A673 (cell line): ENCODE measurements around the gene ADPRH. TPM values are rescaled to one million over a fixed set of nuclear protein-coding genes. Genes with fewer than 3 reads are reported as not detected.

Experiments used
- BruUV-seq: library from RNA; stranded (reverse); fragments of 400-500 nt; replicated peaks from 2 replicates; lab custom pipeline; 2021; lab: Mats Ljungman, UMichigan
- CTCF ChIA-PET: fragments of 300-600 bp; sonication (Branson Sonifier 250); formaldehyde crosslinking; loops from one replicate; lab custom pipeline; 2022; ENCODE audit warnings: antibody characterized with exemption; lab: Charles Lee
- POLR2A ChIA-PET: fragments of 300-600 bp; sonication (Branson Sonifier 250); formaldehyde crosslinking; loops from one replicate; lab custom pipeline; 2022; ENCODE audit warnings: antibody characterized with exemption; ENCODE audit not compliant: low non-redundant PET; lab: Charles Lee
- DNase-seq: peaks from one replicate; pipeline ENCODE4 v3.0.0-alpha.2; 2015; ENCODE audit warnings: low spot score
- H3K27ac ChIP-seq: fragments of 200-600 bp; sonication (generic); 2 replicates; pipeline ENCODE4 v1.5.1; 2016; ENCODE audit warnings: mixed run types, low read depth, mild to moderate bottlenecking, mixed read lengths, antibody characterized with exemption, low read length; ENCODE audit not compliant: poor library complexity, severe bottlenecking
- H3K27me3 ChIP-seq: fragments of 200-600 bp; sonication (generic); replicated peaks from 2 replicates; pipeline ENCODE4 v1.6.1; 2017; ENCODE audit warnings: mixed run types, low read depth, mild to moderate bottlenecking, mixed read lengths, antibody characterized with exemption, low read length; ENCODE audit not compliant: insufficient read depth, poor library complexity
- H3K36me3 ChIP-seq: fragments of 200-600 bp; sonication (generic); 2 replicates; pipeline ENCODE4 v1.6.1; 2016; ENCODE audit warnings: mixed run types, mild to moderate bottlenecking, mixed read lengths, antibody characterized with exemption, low read length; ENCODE audit not compliant: insufficient read depth, poor library complexity, severe bottlenecking
- H3K4me1 ChIP-seq: fragments of 200-600 bp; sonication (generic); 2 replicates; pipeline ENCODE4 v1.6.1; 2017; ENCODE audit warnings: mixed run types, mild to moderate bottlenecking, mixed read lengths, antibody characterized with exemption, low read length; ENCODE audit not compliant: insufficient read depth, poor library complexity, severe bottlenecking
- H3K4me3 ChIP-seq: fragments of 200-600 bp; sonication (generic); 2 replicates; pipeline ENCODE4 v1.5.1; 2016; ENCODE audit warnings: low read depth, mixed run types, mild to moderate bottlenecking, mixed read lengths, low read length; ENCODE audit not compliant: poor library complexity, severe bottlenecking
- H3K9me3 ChIP-seq: fragments of 200-600 bp; sonication (generic); 2 replicates; pipeline ENCODE4 v1.6.1; 2016; ENCODE audit warnings: mixed run types, low read depth, mild to moderate bottlenecking, mixed read lengths, antibody characterized with exemption, low read length; ENCODE audit not compliant: poor library complexity, severe bottlenecking
- EZH2 ChIP-seq: fragments of 200-600 bp; sonication (generic); IDR thresholded peaks from 2 replicates; pipeline ENCODE4 v1.6.1; 2017; ENCODE audit warnings: borderline replicate concordance, low read depth, mild to moderate bottlenecking, mixed read lengths, antibody characterized with exemption, low read length; ENCODE audit not compliant: poor library complexity, severe bottlenecking
- intact Hi-C: fragments of 100-400 bp; cut with micrococcal nuclease; formaldehyde crosslinking; loops from one replicate; pipeline ENCODE4 v1.10.0; 2022; ENCODE audit not compliant: unreplicated experiment
- total RNA-seq: library from RNA; stranded (reverse); gene quantifications from 2 replicates; pipeline ENCODE4 v1.2.3, GENCODE V29; 2021
- TF ChIP-seq, protein P1 (sequence below): fragments of 300-800, 200-600 bp; sonication (generic); conservative IDR thresholded peaks from 2 replicates; pipeline ENCODE4 v1.5.1; 2017; ENCODE audit warnings: low read depth, mild to moderate bottlenecking, antibody characterized with exemption, low read length, moderate library complexity, mixed read lengths

The ADPRH gene
- total RNA-seq, 1 experiment from 2014 or later: 0.37 TPM

DNA sequence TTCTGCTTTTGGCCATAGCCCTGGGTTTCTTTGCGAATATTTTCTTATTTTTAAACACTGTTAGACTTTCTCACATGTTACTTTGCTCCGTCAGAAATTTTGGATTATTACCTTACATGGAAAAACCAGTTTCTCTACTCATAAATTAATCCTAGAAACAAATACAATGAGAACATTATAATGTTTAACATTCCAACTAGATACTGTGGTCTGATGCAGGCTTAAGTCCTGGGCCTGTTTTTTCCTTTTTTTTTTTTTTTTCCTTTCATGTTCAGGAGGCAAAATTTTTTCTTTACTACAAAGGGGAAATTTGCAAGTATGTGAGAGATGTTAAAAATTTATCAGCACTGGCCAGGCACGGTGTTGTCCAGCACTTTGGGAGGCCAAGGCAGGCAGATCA lies 52.2 kb downstream of the ADPRH start:
- CTCF ChIA-PET: no interaction called here
- BruUV-seq: no TSS peak
- Histone ChIP-seq H3K4me1 (no peaks in the 10 kb centered on the region), H3K36me3 (no peaks in the 10 kb centered on the region), H3K27ac (no peak overlapping the region), H3K4me3 (no peak overlapping the region), H3K27me3 (no peaks in the 10 kb centered on the region), H3K9me3 (no peaks in the 10 kb centered on the region)
- POLR2A ChIA-PET: no interaction called here
- DNase-seq: no peak
- intact Hi-C loops: no loop called here
- TF ChIP-seq, protein P1, sequence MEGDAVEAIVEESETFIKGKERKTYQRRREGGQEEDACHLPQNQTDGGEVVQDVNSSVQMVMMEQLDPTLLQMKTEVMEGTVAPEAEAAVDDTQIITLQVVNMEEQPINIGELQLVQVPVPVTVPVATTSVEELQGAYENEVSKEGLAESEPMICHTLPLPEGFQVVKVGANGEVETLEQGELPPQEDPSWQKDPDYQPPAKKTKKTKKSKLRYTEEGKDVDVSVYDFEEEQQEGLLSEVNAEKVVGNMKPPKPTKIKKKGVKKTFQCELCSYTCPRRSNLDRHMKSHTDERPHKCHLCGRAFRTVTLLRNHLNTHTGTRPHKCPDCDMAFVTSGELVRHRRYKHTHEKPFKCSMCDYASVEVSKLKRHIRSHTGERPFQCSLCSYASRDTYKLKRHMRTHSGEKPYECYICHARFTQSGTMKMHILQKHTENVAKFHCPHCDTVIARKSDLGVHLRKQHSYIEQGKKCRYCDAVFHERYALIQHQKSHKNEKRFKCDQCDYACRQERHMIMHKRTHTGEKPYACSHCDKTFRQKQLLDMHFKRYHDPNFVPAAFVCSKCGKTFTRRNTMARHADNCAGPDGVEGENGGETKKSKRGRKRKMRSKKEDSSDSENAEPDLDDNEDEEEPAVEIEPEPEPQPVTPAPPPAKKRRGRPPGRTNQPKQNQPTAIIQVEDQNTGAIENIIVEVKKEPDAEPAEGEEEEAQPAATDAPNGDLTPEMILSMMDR: no peak
- TF ChIP-seq EZH2: no peak

DNA sequence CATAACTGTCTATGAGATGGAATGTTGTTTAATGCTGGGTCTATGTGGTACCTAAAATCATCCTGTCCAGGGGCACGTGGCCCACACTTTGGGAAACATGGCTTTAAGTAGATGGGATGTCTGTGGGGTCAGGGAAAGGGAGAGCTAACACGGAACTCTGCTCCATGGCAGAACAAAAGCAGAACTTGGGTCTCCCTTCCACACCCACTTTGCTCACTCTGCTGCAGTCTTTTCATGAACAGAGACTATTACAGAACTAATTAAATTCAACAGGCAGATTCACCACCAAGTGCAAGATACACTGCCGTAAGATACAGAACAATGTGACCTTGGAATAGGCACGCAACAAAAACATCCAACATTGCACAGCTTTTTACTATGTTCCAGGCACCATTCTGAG lies 52.9 kb downstream of the ADPRH start:
- no peak for TF ChIP-seq EZH2
- TF ChIP-seq, protein P1: no peak
- Histone ChIP-seq H3K9me3 (no peaks in the 10 kb centered on the region), H3K4me1 (no peaks in the 10 kb centered on the region), H3K4me3 (no peak overlapping the region), H3K27me3 (no peaks in the 10 kb centered on the region), H3K27ac (no peak overlapping the region), H3K36me3 (no peaks in the 10 kb centered on the region)
- POLR2A ChIA-PET: no interaction called here
- BruUV-seq: no TSS peak
- no peak for DNase-seq
- intact Hi-C loops: no loop called here
- CTCF ChIA-PET: no interaction called here

- no peaks in the 10 kb centered on the region for H3K4me1 ChIP-seq
- DNase-seq: no peak
- no peaks in the 10 kb centered on the region for H3K36me3 ChIP-seq
- TF ChIP-seq EZH2: no peak
- TF ChIP-seq, protein P1: no peak
- POLR2A ChIA-PET: no interaction called here
- H3K27me3 ChIP-seq: no peaks in the 10 kb centered on the region
- H3K9me3 ChIP-seq: no peaks in the 10 kb centered on the region
- intact Hi-C loops: no loop called here
- H3K27ac ChIP-seq: no peak overlapping the region
- CTCF ChIA-PET: no interaction called here
- no TSS peak for BruUV-seq
- no peak overlapping the region for H3K4me3 ChIP-seq
Observed at GRCh38 chr3:119632829-119633228, 53.5 kb downstream of the ADPRH start.
